ENCODE measurements around the gene FBXL16. TPM values are rescaled to one million over a fixed set of nuclear protein-coding genes. Genes with fewer than 3 reads are reported as not detected.

Gene FBXL16
- total and polyA plus RNA-seq, 2 of the 13 experiments (the other 11 are each of a cell fraction or from before 2014, with no cell fraction given): 0.22 to 2.0 TPM

- peak; percentile 76; the same call in 1 of the 2 replicates for TF ChIP-seq LBX2 (CRISPR knock-in tag; IDR thresholded peaks at IDR 0.05; ENCODE audit: borderline replicate concordance)
- TF ChIP-seq ZNF281 (CRISPR knock-in tag; IDR thresholded peaks at IDR 0.05; ENCODE audit: borderline replicate concordance): peak; percentile 48
- TF ChIP-seq PHF5A (CRISPR knock-in tag; IDR thresholded peaks at IDR 0.05; ENCODE audit: low read depth, unreplicated experiment): no peak
- peak; percentile 97 for TF ChIP-seq AKAP8 (CRISPR knock-in tag; IDR thresholded peaks at IDR 0.05)
- peak; percentile 60; the same call in 1 of the 2 replicates for TF ChIP-seq HDAC2 (CRISPR knock-in tag; IDR thresholded peaks at IDR 0.05)
- TF ChIP-seq MIXL1 (CRISPR knock-in tag; IDR thresholded peaks at IDR 0.05): peak; percentile 29; the same call in 1 of the 2 replicates
- TF ChIP-seq KLF9 (CRISPR knock-in tag; IDR thresholded peaks at IDR 0.05; ENCODE audit: low read depth): no peak; the same call in 1 of the 2 replicates
- TF ChIP-seq ZFP37 (CRISPR knock-in tag; IDR thresholded peaks at IDR 0.05; ENCODE audit: borderline replicate concordance): no peak
- TF ChIP-seq ZNF30 (CRISPR knock-in tag; IDR thresholded peaks at IDR 0.05): peak; percentile 66; the same call in 1 of the 2 replicates
- TF ChIP-seq ZNF766 (CRISPR knock-in tag; IDR thresholded peaks at IDR 0.05; ENCODE audit: borderline replicate concordance): no peak
- TF ChIP-seq KLF13 (CRISPR knock-in tag; IDR thresholded peaks at IDR 0.05): 0 out of 2 replicates have a peak, but pooled peaks have one; percentile 28
- TF ChIP-seq CBFB (CRISPR knock-in tag; IDR thresholded peaks at IDR 0.05): peak; percentile 78; the same call in 1 of the 2 replicates
- TF ChIP-seq GABPB1 (CRISPR knock-in tag; IDR thresholded peaks at IDR 0.05): peak; percentile 94
- TF ChIP-seq NFRKB (IDR thresholded peaks at IDR 0.05): no peak
- TF ChIP-seq PRDM15 (CRISPR knock-in tag; IDR thresholded peaks at IDR 0.05): no peak
- TF ChIP-seq ZNF264 (CRISPR knock-in tag; IDR thresholded peaks at IDR 0.05): peak; percentile 69; the same call in 1 of the 2 replicates
- no peak for TF ChIP-seq ZNF576 (CRISPR knock-in tag; IDR thresholded peaks at IDR 0.05)
- TF ChIP-seq TRIM22 (IDR thresholded peaks at IDR 0.05): no peak
- peak; percentile 36; the same call in 1 of the 2 replicates for TF ChIP-seq KLF6 (CRISPR knock-in tag; IDR thresholded peaks at IDR 0.05)
- no peak for TF ChIP-seq IKZF1 (IDR thresholded peaks at IDR 0.05)
- TF ChIP-seq PCBP1 (IDR thresholded peaks at IDR 0.05; ENCODE audit: borderline replicate concordance, low read depth, low read length): no peak
- no peak for TF ChIP-seq ZNF749 (CRISPR knock-in tag; IDR thresholded peaks at IDR 0.05; ENCODE audit: borderline replicate concordance)
- peak; percentile 85 for TF ChIP-seq PHF20 (CRISPR knock-in tag; IDR thresholded peaks at IDR 0.05)
Observed at GRCh38 chr16:648781-649589, 56.6 kb downstream of the FBXL16 start, which contains the start of gene WDR90 (continued).
